HG03521 (cell line): ENCODE data around the gene ADARB1.

Experiments used
- ATAC-seq: cut with Tn5 transposase; IDR thresholded peaks from one replicate; pipeline ENCODE4 v1.9.1; 2021; ENCODE audit warnings: mild to moderate bottlenecking, moderate library complexity; ENCODE audit not compliant: unreplicated experiment

The ADARB1 gene

DNA sequence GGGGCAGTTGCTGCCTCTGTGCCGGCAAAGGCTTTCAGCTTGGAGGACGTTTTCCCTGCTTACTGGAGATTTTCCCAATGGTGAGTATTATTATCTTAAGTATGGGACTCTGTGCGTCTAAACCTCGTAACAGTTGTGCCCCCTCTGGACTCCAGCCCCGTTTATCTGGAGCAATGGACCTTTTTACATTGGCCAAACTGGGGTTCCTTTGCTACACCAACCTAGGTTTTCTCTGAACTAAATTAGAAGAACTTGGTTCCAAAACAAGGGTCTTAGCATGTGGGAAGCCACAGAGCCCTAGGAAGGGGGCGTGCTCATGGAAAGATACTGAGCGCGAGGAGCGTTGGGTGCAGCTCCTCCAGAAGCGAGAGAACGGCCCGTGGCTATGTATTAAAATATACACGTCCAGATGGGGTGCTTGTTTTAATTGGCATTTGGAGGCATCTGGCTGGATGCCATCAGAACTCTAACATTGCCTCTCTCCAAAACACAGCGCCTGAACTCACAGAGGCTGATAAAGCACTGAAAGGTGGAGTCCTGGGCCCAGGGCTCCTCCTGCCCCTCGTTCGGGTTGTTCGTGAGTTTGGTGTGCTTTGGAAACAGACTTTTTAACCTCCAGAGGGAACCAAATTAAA, 184.9 kb downstream of the ADARB1 start:
- no peak for ATAC-seq

DNA sequence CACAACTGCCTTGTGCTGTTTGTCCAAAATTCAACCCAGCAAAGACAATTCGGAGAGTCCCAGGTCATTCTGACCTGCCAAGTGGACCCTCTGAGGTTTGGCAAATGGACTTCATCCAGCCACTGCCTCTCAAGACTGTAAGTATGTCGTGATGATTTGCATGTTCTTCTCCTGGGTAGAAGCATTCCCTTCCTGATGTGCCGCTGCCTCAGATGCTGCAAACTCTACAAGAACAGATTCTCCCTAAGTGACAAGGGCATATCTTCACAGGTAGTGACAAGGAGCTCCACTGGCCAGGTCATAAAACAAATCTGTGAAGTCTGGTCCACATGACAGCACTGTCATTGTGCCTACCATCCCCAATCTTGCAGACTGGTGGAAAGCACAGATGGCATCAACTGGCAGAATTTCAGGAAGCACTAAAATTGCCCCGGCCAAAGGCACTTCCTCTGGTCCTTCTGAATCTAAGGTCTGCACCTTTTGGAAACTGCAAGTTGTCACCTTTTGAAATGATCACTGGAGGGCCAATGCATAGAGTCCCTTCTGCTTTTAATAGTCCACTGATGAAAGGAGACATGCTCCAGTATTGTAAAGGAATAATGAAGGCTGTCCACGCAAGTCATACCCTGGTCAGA, 185.9 kb downstream of the ADARB1 start:
- ATAC-seq: no peak

DNA sequence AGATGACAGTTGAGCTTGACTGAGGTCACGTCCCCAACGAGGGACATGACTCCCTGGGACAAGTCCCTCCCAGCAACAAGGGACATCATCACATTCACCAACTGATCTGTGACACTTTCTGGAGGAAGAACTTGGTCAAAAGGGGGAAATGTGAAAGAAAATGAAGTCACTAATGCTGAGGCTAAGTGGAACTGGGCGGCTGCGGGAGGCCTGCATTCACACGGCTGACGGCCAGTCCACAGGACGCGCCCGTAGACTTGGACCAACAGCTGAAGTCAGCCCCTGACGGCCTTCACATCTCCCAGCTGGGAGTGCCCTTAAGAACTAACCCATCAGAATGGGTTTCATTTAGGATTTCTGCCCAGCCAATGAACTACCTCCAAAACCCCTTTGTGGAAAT, 186.7 kb downstream of the ADARB1 start:
- ATAC-seq: no peak

DNA sequence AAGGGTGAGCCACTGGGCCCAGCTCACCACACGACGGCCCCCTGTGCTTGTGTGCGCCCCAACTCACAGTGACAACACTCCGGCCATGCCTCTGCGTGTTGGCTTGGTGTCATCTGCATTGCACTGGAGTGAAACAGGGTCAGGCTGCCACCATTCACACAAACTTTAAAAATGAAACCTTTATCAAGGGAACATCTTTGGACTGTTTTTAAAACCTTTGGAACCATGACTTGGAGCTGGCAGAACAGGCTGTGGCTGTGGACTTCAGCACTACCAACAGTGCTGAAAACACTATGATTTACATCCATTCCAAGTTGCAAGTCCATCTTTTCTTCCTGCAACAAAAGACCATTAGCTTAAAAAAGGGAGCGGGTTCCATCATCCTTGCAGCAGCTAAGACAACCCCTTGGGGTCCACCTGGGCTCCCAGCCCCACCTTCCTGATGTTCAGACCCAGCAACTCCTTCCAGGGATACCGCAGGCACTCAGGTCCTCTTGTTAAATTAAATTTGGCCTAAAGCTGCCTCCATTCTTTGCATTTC, 187.7 kb downstream of the ADARB1 start:
- no peak for ATAC-seq

DNA sequence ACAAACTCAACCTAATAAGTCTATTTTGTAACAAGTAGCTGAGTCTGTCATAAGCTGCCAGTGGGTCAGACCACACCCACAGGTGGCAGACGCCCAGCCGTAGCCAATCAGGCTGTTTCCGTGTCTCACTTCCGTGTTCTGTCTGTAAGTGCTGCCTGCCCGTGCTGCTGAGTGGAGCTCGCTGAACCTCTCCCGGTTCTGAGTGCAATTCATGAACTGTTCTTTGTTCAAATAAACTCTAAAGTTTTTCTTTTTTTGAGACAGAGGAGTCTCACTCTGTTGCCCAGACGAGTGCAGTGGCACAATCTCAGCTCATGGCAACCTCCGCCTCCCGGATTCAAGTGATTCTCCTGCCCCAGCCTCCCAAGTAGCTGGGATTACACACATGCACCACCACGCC, 188.2 kb downstream of the ADARB1 start:
- no peak for ATAC-seq

DNA sequence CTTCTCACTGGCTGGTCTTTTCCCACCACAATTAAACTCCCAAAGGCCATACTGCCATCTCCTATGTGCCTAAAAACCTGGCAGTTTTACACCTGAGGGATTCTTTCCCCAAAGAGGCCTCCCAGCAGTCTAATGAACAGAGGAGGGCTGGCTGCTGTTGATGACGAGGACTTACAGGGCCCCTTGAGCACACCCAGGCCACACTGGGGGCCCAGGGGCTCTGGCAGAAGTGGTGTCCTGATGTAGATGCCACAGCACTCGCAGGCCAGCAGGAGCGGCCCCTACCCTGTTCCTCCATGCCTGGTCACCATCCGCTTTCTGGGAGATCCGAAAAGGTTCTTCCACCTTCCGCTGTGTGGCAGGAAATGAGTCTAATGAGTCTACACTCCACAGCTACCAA, 189.2 kb downstream of the ADARB1 start:
- ATAC-seq: no peak

DNA sequence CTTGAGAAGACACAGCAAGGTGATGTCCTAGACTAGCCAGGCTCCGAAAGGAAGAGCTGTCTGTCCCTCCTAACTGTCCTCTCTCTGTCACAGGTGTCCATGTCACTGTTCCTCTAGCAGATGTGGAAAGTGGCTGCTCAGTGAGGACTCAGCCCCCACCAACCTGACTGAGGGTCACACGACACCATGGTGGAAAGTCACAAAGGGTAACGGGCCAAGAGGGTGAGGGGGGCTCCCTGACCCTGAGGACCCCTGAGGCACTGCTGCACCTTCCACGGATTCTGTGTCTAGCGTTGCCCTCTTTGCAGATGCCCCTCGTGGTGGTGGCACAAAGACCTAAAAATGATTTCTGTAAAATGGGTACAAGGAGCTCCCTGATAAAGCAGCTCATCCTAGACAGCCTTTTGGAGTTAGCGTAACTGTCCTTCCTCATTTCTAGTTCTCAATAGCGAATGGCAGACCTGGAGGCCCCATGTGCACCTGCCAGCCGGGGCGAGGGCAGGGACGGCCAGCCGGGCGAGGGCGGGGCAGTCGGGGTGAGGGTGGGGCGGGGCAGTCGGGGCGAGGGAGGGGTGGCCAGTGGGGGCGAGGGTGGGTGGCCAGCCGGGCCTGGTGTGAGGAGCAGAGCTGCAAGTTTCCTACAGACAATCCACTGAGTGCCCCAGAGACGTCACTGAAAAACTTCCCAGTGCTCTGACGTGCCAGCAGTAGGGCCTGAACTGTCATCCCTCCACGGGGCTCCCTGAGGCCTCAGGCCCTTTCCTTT, 189.9 kb downstream of the ADARB1 start:
- ATAC-seq: no peak

DNA sequence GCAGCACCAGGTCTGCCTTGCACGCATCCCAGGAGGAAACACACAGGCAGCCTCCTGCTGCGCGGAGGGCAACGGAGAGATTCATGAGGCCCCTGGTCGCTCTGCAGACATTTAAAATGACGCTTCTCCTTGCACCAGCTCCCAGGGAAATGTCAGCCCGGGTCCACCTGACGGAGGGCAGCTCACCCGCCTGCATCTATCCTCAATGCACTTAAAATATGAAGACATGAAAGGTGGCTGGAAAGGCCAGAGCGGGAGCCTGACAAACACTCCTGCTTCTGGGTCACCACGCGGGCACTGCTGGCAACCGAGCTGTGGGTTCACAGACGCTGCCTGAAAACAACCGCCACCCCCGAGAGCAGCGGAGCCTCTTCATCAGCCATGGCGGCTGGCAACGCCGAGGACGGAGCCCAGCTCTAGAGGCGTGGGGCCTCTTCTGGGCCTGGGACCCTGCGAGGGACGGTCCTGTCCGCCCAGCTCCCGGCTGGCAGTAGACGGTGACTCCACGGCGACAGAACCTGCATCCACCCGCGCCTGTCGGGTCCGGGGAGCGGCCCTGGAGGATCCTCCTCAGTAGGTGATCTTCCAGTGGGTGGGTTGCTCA, 190.6 kb downstream of the ADARB1 start:
- ATAC-seq: no peak

DNA sequence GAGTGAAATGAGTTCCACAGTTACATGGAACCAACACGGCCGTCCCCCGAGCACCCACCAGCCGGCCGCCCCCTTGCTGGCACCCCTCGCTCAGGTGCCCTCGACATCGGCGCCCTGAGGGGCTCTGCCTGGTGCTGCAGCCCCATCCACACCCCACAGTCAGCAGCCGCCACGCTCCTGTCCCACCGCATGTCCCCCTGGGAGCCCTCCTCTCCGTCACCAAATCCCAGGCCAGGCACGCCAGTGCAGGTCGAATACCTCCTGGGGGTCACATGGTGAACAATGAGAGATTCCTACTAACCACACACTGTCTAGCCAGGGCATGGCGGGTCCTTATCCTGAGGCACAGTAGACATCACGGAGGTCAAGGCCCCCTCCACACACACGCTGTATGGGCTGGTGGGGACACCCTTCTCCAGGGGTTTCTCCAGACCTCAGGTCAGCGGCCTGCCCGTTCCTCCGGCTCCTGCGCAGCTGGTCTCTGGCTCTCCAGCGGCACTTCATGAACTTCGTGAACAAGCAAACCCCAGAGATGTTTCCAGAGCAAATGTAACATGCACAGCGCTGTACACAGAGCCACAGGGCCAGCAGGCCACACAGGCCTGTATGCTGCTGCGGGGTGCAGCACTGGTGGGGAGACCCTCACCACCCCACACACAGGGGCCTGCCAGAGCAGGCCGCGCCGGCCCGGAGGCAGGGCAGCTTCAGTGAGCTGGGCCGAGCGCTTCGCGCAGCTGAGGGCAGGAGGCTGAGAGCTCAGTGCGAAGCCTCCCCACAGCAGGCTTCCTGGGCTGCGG, 191.5 kb downstream of the ADARB1 start:
- ATAC-seq: no peak

DNA sequence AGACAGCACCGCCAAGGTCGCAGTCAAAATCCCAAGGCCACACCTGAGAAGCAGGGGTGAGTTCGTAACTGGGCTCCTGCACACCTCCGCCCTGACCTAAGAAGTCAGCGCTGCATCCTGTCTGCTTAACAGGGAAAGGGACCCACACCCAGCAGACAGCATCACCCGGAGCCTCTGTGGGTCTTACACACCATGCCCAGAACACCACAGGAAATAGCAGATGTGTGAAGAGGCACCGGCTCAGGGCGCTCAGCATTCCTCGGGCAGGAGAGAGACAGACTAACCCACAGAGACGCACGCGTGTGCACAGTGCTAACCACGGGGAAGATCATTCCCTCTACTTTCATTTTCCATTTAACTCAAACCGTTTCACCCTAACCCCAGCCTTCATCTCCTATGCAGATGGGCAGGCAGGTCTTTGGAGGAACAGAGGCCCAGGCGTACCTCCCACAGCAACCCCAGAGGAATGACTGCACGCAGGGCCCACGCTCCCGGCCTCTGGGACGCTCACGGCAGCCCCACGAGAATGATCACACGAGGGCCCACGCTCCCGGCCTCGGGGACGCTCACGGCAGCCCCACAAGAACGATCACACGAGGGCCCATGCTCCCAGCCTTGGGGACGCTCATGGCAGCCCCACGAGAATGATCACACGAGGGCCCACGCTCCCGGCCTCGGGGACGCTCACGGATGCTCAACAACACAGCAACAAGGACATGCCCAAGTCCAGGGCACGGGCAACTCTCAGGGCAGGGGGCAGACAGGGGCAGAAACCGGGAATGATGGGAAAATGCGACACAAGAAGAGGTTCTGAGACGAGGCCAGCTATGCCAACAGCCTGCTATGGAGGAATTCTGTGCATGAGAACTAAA, 192.4 kb downstream of the ADARB1 start:
- no peak for ATAC-seq

DNA sequence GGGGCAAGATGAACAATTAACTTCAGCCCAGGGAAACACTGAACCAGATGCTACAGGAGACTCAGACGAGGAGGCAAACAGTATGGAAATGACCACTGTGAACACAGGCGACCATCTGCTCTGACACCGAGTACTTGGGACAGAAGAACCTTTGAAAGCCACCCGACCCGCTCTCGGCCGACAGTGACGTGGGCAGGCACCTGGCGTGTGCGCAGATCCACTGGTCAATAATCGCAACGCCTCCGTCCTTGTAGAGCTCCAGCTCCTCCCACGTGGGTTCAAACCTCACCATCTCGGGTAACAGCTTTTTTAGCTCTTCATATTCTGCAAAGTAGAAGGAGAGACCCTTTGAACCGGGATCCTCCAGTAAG, 193.0 kb downstream of the ADARB1 start:
- ATAC-seq: no peak

DNA sequence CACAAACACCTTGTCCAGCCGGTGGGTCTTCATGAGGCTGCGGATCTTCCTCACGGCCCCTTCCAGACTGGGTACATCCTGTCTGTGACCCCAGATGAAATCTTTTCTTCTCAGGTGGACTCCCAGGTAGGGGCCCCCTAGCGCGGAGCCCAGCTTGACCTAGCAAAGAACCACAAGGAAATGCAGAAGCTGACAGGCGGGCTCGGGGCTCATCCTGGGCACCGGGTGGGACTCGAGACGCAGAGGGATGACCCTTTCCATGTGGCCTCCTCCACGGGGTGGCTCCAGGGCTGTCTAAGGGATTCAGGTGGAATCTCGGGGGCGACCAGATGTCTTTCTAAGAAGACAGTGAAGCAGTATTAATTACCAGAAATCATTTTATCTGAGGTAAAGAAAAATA, 195.5 kb downstream of the ADARB1 start:
- no peak for ATAC-seq

DNA sequence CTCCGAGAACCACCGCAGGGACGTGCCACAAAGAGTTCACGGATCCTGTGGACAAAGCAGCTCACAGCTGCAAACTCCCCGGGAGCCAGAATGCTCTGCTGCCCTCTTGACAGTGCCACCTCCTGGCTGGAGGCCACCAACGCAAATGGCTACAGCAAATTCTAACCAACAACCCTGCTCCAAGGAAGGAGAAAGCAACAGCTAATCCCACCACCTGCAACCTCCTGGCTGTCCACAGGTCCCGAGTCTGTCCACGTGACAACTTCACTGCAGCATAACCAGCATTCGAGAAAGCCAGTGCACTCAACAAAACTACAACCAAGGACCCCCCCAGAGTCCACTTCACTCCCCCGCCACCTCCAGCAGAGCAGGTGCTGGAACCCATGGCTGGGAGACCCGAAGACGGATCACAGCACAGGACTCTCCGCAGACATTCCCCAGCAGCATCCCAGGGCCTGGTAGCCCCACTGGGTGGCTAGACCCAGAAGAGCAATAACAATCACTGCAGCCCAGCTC, 196.0 kb downstream of the ADARB1 start:
- no peak for ATAC-seq
